GM13976 (cell line): ENCODE measurements around the gene DACT2.

ENCODE experiments used
- DNase-seq: peaks from one replicate; pipeline ENCODE4 v3.0.0; 2012; ENCODE audit warnings: low spot score
- CTCF ChIP-seq: IDR thresholded peaks from 2 replicates; pipeline ENCODE4 v1.5.1; 2012; ENCODE audit warnings: borderline replicate concordance, mild to moderate bottlenecking; ENCODE audit not compliant: insufficient read depth; ENCODE audit errors: extremely low read depth, missing control alignments, control extremely low read depth
- in situ Hi-C: fragments of 300-500 bp; cut with MboI; formaldehyde crosslinking; loops from one replicate; pipeline ENCODE4 v1.12.0; 2022; ENCODE audit warnings: low sequenced_read_pairs, mixed read lengths, inconsistent platforms; ENCODE audit not compliant: unreplicated experiment

Gene DACT2

GRCh38 chr6:168309997-168310396 is 9.6 kb downstream of the DACT2 start:
- no peak for DNase-seq
- TF ChIP-seq CTCF, result no peak
- in situ Hi-C loops, result no loop called here

DNA sequence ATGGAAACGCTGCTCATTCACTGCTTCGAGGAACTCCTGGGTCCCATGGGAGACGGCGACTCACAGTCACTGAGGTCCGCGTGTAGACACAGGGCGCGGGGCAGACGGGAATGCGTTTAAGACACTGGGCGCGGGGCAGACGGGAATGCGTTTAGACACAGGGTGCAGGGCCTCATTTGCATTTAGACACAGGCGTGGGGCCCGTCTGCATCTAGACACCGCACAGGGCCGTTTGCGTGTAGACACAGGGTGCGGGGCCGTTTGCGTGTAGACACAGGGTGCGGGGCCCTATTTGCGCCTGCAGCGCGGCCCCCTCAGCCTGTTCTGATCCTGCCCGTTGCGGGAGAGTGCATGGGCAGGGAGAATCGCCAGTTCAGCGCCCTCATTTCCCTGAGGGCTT is 10.4 kb downstream of the DACT2 start:
- in situ Hi-C loops, result no loop called here
- DNase-seq, result no peak
- no peak for TF ChIP-seq CTCF

- no peak for TF ChIP-seq CTCF
- DNase-seq, result no peak
- in situ Hi-C loops, result no loop called here
These were observed 11.0 kb downstream of the DACT2 start for GRCh38 chr6:168308390-168309144.

- no peak for DNase-seq
- TF ChIP-seq CTCF, result no peak
- in situ Hi-C loops, result no loop called here
These were observed 11.9 kb downstream of the DACT2 start for GRCh38 chr6:168307695-168308021.

- in situ Hi-C loops, result no loop called here
- no peak for TF ChIP-seq CTCF
- DNase-seq, result no peak
These were observed 12.4 kb downstream of the DACT2 start for GRCh38 chr6:168307015-168307694.

GRCh38 chr6:168305863-168306262 is 13.7 kb downstream of the DACT2 start:
- TF ChIP-seq CTCF, result no peak
- no peak for DNase-seq
- in situ Hi-C loops, result no loop called here
